Measurements from ENCODE around the gene SEMA5B. TPM values are rescaled to one million over a fixed set of nuclear protein-coding genes. Genes with fewer than 3 reads are reported as not detected.

SEMA5B gene
- total RNA-seq, 1 experiment from 2014 or later: not detected

- no peak for DNase-seq (ENCODE audit: low read depth)
These were observed 100.8 kb downstream of the SEMA5B start for GRCh38 chr3:122926811-122927210.

GRCh38 chr3:122926322-122926721 lies 101.2 kb downstream of the SEMA5B start:
- no peak for DNase-seq (ENCODE audit: low read depth)

GRCh38 chr3:122925756-122926155 lies 101.8 kb downstream of the SEMA5B start:
- DNase-seq (ENCODE audit: low read depth): no peak

GRCh38 chr3:122924056-122924455 lies 103.5 kb downstream of the SEMA5B start:
- no peak for DNase-seq (ENCODE audit: low read depth)

GRCh38 chr3:122923611-122924010 lies 104.0 kb downstream of the SEMA5B start:
- no peak for DNase-seq (ENCODE audit: low read depth)

- no peak for DNase-seq (ENCODE audit: low read depth)
These were observed 105.5 kb downstream of the SEMA5B start for GRCh38 chr3:122921791-122922651.

GRCh38 chr3:122920986-122921385 lies 106.6 kb downstream of the SEMA5B start:
- no peak for DNase-seq (ENCODE audit: low read depth)

- DNase-seq (ENCODE audit: low read depth): no peak
These were observed 108.3 kb downstream of the SEMA5B start for GRCh38 chr3:122919291-122919610.

- DNase-seq (ENCODE audit: low read depth): no peak
These were observed 108.8 kb downstream of the SEMA5B start for GRCh38 chr3:122918576-122919290.

- DNase-seq (ENCODE audit: low read depth): no peak
These were observed 110.2 kb downstream of the SEMA5B start for GRCh38 chr3:122917412-122917811.

- DNase-seq (ENCODE audit: low read depth): no peak
These were observed 111.0 kb downstream of the SEMA5B start for GRCh38 chr3:122916580-122916979.

- DNase-seq (ENCODE audit: low read depth): no peak
These were observed 111.5 kb downstream of the SEMA5B start for GRCh38 chr3:122916084-122916483.

GRCh38 chr3:122915300-122916055 lies 112.1 kb downstream of the SEMA5B start:
- DNase-seq (ENCODE audit: low read depth): no peak

GRCh38 chr3:122913539-122914100 lies 113.9 kb downstream of the SEMA5B start:
- DNase-seq (ENCODE audit: low read depth): no peak

GRCh38 chr3:122912772-122913538 lies 114.6 kb downstream of the SEMA5B start:
- DNase-seq (ENCODE audit: low read depth): no peak

- DNase-seq (ENCODE audit: low read depth): no peak
These were observed 115.7 kb downstream of the SEMA5B start for GRCh38 chr3:122911901-122912300.

GRCh38 chr3:122908251-122908650 lies 119.3 kb downstream of the SEMA5B start:
- DNase-seq (ENCODE audit: low read depth): no peak

GRCh38 chr3:122907471-122907870 lies 120.1 kb downstream of the SEMA5B start:
- DNase-seq (ENCODE audit: low read depth): no peak

- no peak for DNase-seq (ENCODE audit: low read depth)
These were observed 124.4 kb downstream of the SEMA5B start for GRCh38 chr3:122903171-122903570.

GRCh38 chr3:122902326-122902725 lies 125.2 kb downstream of the SEMA5B start:
- DNase-seq (ENCODE audit: low read depth): peak; percentile 90

- DNase-seq (ENCODE audit: low read depth): no peak
These were observed 129.3 kb downstream of the SEMA5B start for GRCh38 chr3:122898298-122898697.

Data from HT1080 (cell line).